G401.6 (cell line): ENCODE data around the gene PDCD4.
A peak's percentile ranks its signal among the peaks of the same experiment; 100 is the strongest.

Experiments
- FAIRE-seq: peaks from 2 replicates; lab custom pipeline; 2012; peaks lifted over from hg19 to GRCh38; lab: Jason Lieb, UNC

The PDCD4 gene

GRCh38 chr10:110842326-110842904 is 29.3 kb upstream of the PDCD4 start:
- FAIRE-seq, result no peak

DNA sequence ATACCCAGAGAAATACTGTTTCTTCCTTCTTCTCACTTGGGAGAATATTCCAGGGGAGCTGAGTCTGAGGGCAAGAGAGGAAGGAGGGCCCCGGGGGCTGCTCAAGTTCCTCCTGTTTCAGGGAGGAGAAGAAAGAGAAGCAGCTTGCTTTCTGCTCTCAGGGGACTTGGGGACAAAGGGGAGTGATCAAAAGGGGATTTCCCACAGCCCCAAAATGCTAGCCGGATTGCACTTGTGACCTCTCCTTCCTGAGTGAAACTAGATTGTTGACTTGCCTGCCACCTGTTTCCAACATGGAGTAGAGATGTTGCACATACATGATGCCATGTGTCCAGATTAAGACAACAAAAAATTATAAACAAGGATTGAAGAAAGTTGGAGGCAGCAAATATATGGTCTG is 28.7 kb upstream of the PDCD4 start:
- FAIRE-seq, result no peak

- no peak for FAIRE-seq
Observed at GRCh38 chr10:110843796-110844616, 27.7 kb upstream of the PDCD4 start.

DNA sequence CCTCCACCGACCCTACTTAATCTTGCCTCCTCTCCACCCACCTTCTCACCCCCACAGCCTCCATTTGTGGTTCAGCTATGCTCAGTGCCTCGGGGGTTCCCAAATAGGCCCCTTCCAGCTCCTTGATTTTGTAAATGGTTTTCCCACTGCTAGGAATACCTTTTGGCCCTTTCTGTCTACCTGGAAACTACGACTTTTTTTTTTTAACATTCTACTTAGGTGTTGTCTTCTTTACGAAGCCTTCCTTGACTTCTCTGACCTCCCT is 27.2 kb upstream of the PDCD4 start:
- FAIRE-seq, result no peak

GRCh38 chr10:110845192-110845755 is 26.5 kb upstream of the PDCD4 start:
- no peak for FAIRE-seq

GRCh38 chr10:110845756-110846620 is 25.7 kb upstream of the PDCD4 start:
- no peak for FAIRE-seq

DNA sequence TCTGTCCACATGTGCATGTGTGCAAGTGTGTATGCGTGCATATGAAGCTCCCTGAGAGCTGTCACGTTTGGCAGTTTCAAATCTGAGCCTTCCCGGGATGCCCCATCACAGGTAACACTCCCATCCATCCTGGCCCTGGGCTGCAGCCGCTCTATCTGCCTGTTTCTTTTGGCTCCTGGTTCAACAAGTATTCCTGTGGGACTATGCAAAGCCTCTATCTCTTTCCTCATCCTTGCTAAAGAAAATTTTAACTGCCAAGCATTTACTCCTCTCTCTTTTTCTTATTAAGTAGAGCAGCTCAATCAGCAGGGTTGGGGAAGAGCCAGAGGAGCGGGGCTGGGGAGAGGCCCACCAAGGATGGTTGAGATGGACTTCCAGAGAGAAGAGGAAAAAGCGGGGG is 24.4 kb upstream of the PDCD4 start:
- no peak for FAIRE-seq

- FAIRE-seq, result no peak
Observed at GRCh38 chr10:110848106-110848505, 23.6 kb upstream of the PDCD4 start.

GRCh38 chr10:110850099-110850498 is 21.6 kb upstream of the PDCD4 start:
- FAIRE-seq, result no peak

DNA sequence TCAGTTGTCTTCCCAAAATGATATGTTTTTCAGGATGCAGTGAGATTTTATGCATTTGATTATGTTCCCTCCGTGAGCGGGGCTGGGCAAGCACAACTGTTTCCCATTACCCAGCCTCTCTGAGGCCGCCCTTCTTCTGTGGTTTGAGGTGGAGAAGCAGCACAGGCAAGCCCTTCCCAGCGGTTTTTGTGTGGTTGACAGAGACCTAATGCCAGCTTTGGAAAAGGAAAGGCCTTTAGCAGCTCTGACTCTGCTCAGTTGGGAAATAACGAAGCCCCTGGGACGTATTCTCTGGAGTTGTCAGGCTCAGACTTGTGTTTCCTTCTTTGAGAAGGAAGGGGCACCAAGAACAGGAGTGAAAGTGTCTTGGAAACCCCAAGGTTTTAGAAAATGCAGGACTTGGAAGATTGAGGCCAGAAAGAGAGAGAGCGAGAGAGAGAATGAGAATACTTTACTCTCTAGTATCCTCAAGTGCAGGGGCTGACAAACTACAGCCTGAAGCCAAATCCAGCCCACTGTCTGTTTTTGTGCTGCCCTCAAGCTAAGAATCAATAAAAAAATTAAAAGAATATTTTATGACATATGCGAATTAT is 20.6 kb upstream of the PDCD4 start:
- FAIRE-seq, result no peak

DNA sequence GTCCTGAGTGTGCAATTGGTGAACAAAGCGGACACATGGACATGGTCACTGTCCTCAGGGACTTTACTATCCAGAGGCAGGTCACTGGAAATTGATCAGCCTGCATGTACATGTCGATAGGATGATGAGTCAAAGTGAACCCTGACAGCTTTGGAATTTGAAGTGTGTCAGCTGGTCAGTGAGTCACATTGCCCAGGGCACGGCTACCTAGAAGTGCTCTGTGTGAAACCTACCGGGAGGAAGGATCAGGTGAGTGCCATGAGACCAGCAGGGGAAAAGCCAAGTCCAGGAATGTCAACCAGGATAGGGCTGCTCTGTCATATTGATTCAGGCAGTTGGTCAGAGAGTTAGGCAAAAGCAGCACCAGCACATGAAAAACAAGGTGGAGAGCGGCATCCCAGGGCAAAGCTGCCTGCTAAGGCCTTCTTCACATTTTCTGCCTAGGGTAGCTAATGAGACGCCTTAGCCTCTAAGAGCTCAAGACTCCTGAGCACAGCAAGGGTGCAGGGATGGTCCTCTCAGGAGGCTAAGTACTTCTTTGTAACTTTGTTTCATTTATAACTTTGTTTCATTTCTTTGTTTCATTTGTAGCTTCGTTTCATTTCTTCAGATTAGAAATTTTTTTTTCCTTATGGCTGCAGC is 19.4 kb upstream of the PDCD4 start:
- peak; percentile 98 for FAIRE-seq

DNA sequence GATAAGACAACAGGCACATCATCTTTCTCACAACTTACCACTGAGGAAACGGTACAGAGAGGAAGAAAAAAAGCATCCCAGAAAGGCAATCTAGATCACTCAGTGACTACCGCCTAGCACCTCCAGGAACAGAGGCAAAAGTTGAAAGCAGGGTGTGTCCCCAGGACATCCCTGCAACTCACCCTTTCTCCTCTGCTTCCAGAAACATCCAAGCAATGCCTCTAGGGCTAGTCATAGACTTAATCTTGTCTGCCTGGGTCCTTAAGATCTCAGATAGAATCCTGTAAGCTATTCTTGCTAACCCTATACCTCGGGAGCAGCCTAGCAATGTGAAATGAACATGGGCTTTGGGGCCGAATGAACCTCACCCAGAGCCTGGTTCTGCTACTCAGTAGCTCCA is 18.8 kb upstream of the PDCD4 start:
- peak; percentile 21 for FAIRE-seq

DNA sequence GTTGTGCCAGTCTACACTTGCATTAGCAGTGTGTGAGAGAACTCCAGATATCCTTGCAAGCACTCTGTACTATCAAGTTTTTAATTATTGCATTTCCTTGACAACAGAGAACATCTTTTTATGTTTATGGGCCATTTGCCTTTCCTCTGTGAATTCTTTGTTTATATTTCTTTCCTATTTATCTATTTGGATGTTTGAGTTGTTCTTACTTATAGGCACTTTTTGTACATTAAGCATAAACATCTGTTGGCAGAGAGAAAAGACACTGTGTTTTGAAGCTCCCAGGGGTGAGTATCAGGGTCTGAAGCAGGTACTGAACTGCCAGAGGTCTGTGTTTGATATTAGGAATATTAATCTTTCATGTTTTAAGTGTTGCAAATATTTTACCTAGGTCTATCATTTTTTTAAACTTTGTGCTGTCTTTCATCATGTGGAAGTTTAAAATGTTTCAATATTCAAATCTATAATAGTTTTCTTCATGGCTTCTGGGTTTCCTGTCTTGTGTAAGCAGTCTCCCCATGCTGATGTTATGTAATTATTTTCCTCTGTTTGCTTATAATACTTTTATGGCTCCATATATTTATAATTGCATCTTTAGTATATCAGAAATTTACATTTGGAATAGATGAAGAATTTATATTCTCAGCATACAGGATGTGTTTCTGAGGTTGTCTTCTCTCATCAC is 17.7 kb upstream of the PDCD4 start:
- FAIRE-seq, result peak; percentile 6

DNA sequence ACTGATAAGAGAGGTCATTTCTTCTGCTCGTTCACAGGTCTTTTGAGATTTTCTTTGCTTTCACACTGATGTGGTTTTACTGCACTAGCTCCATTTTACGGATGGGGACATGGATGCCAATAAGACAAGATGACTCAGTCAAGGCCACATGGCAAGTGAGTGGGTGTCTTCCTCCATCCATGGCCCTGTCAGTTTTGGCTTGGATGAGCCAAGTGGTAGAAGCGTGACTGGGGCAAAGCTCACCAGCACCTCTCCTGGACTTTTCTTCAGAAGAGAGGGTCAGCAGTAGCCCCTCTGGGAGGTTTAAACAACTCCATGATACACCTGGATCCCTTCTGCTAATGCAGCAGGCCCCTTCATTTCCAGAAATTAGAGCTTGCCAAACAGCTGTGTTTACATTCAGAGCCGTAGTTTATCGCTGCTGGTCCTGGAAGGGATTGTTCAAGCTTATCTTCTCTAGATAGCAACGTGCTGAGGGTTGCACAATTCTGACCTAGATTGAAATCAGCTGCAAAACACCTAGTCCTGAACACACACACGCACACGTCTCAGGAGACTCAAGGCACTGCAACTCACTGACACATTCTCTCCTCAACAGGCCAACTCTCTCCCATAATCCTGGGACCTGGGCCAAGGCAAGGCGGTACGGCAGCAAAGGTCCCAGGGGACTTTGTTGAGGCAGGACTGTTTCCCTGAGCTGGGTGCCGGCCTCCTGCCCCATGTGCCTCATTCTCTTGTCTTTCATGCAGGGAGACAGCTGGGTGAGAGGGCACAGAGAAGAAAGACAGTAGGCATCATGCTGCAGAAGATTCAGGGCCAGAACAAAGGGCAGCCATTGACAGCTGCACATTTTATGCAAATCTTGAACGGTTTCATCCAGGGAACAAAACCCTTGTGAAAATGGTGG is 14.2 kb upstream of the PDCD4 start:
- no peak for FAIRE-seq

- FAIRE-seq, result no peak
Observed at GRCh38 chr10:110858297-110858934, 13.3 kb upstream of the PDCD4 start.

DNA sequence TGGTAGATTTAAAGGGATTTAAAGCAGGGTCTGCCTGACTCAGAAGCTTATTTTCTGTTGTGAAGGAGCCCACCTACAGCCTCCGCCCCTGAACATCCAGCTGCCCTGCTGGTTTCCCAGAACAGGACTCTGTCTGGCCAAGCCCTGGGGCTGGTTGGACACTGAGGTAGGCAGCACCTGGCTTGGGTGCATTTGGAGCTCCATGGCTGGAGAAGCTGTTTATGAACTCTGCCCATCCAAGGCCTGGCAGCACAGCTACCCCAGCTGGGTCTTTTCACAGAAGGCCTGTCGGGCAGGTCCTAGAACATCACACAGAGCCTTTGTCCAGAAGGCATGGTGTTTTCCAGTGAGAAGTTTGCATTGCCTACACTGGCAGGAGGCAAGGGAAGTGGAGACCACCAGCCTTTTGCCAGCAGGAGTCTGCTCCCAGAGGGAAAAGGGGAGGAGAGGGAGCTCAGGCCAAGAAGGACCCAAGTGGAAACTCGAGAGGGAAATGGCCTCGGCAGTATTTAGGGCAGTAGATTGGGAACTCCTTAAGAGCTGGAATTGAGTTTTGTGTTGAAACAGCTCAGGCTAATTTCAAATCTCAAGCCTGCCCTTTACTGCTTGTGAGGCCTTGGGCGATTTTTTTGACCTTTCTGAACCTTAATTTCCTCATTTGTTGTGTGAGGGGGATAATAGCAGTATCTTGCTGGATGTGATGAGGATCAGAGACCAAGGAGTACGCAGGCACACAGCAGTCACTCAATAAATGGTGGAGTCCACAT is 12.3 kb upstream of the PDCD4 start:
- FAIRE-seq, result no peak

DNA sequence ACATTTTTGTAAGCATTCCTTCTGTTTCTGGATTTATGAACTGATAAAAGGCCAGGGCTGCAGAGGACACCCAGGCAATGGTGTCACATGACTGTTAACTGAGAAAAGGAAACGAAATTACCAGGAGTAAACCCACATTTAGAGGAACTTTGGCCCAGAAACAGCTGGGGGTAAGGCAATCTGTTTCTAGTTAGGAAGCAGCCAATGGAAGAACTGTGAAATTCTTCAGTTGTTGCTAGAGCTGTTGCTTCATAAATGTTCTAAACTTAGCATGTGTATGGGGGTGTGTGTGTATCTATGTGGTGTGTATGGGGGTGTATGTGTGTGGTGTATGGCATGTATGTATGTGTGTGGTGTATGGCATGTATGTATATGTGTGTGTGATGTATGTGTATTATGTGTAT is 11.8 kb upstream of the PDCD4 start:
- FAIRE-seq, result peak; percentile 60

DNA sequence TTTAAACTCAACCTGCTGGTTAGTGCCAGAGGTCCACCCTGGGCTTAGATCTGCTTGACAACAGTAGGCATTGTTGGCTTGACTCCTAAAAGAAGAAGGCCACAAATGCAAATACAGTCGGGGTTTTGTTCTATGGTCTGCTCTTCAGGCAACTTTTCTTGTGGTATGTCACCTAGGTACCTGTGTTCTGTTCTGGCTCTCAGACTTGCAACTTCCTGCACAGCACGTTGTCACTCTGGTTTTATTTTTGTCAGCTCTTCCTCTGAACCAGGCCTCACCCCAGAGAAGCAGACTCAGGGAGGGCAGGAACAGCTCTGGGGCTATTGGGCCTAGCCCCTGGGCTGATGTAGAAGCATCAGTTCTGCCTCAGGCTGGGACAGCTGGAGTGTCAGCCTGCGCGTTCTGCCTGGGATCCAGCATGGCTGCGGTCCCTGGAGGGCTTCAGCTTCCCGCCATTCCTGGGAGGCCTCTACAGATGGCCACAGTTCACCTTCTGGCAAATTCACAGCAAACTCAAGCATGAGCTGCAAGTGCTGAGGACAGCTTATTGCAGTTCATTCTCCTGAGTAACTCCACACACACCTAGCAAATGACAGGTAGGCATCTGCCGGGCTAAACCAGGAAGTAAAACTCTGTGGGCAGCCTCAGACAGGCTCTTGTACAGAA is 11.0 kb upstream of the PDCD4 start:
- FAIRE-seq, result no peak

DNA sequence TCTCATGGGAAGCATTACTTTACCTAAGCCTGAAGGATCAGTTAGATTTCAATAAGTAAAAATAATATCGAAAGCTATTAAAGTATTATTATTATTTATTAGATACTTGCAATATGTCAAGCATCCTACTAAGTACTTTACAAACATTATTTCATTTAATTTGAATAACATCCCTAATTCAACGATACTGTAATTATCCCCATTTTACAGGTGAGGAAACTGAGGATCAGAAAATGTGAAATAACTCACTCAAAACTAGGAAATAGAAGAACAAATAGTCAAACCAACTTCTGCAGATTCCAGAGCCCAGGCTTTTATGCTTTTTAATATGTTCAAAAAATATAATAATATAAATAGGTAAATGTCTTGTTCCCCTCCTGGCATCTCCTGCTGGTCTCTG is 10.3 kb upstream of the PDCD4 start:
- FAIRE-seq, result no peak
